Esophagus muscularis mucosa (tissue), 4 donors: ENCODE results near the gene MLC1. TPM values are rescaled to one million over a fixed set of nuclear protein-coding genes. Genes with fewer than 3 reads are reported as not detected.

ENCODE experiments used
- DNase-seq: peaks from one replicate; pipeline ENCODE4 v3.0.0-alpha.2; 2017; ENCODE audit errors: extremely low spot score
- H3K27ac ChIP-seq, 4 donors: fragments of 200-600 bp; sonication (generic); replicated peaks in 1 of 4; 1 replicate in 3 of 4; 2 replicates in 1 of 4; pipeline ENCODE4 v1.5.1; 2016 to 2019; ENCODE audit warnings: mild to moderate bottlenecking in 1 of 4
- H3K27me3 ChIP-seq, 4 donors: fragments of 200-600 bp; sonication (generic); one replicate each; pipeline versions ENCODE4 v1.5.1 to v1.6.0; 2016 to 2019
- H3K36me3 ChIP-seq, 4 donors: fragments of 200-600 bp; sonication (generic); one replicate each; pipeline ENCODE4 v1.5.1; 2016 to 2019
- H3K4me1 ChIP-seq, 4 donors: fragments of 200-600 bp; sonication (generic); one replicate each; pipeline ENCODE4 v1.5.1; 2016 to 2019
- H3K4me3 ChIP-seq, 4 donors: fragments of 200-600 bp; sonication (generic); 1 replicate in 2 of 4; 2 replicates in 2 of 4; pipeline ENCODE4 v1.5.1; 2016 to 2019; ENCODE audit warnings: mild to moderate bottlenecking in 4 of 4, moderate library complexity in 1 of 4
- H3K9me3 ChIP-seq, 4 donors: fragments of 200-600 bp; sonication (generic); 1 replicate in 3 of 4; 2 replicates in 1 of 4; pipeline ENCODE4 v1.5.1; 2016 to 2019
- EP300 ChIP-seq: sonication (generic); formaldehyde crosslinking; IDR thresholded peaks from one replicate; pipeline ENCODE4 v1.6.1; 2017; ENCODE audit warnings: antibody characterized with exemption
- POLR2A ChIP-seq: fragments of 450-650 bp; IDR thresholded peaks from one replicate; pipeline ENCODE4 v1.6.1; 2017; ENCODE audit warnings: antibody characterized with exemption, moderate library complexity, mild to moderate bottlenecking, low read depth
- POLR2AphosphoS5 ChIP-seq, 2 donors: sonication (generic); formaldehyde crosslinking; IDR thresholded peaks; one replicate each; pipeline ENCODE4 v1.6.1; 2017; ENCODE audit warnings: antibody characterized with exemption in 2 of 2
- WGBS: methylation state at CpG from one replicate; pipeline ENCODE4 v1.1.5; 2018; 5-methylcytosine and 5-hydroxymethylcytosine counted together
- intact Hi-C: fragments of 100-400 bp; cut with DNase I; formaldehyde crosslinking; loops from one replicate; pipeline ENCODE4 v1.15.1; 2023
- total RNA-seq, 4 donors: library from RNA; depleted of rRNA; stranded (reverse); fragments of >200 nt; gene quantifications; one replicate each; pipeline versions ENCODE4 v1.1.0 to v1.2.1, GENCODE V29; 2016
- TF ChIP-seq, protein P1 (sequence below), 3 experiments: fragments of 200-600 bp in 2 of 3; fragments of 450-650 bp in 1 of 3; sonication (generic) in 2 of 3; IDR thresholded peaks; one replicate each; pipeline ENCODE4 v1.5.1; 2017 to 2019; ENCODE audit warnings: antibody characterized with exemption in 3 of 3, mild to moderate bottlenecking in 2 of 3, moderate library complexity in 1 of 3

MLC1 gene
- total RNA-seq, 4 donors from 2014 or later = 0.13 to 0.17 (median 0.17) TPM; not detected in 1

DNA sequence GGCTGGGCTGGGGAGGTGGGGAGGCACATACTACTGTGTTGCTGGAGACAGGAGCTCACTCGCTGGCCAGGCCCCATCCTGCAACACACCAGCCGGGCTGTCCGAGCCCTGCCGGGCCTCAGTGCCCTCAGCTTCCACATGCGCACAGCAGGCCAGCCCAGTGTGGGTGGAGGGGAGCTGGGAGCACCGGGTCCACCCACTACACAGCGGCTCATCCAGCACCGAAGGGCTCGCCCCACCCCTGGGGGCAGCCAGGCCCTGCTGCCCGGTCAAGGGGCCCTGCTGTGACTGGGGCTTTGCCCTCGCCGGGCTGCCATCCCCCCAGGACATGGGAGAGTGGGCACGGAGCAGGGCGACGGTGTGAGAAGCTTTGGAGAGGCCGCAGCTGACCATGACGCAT, 36.4 kb downstream of the MLC1 start:
- Histone ChIP-seq H3K9me3 (peaks cover 0 to 16% (median 11%) of the 10 kb centered on the region in 4 donors), H3K27me3 (peaks cover 0 to 64% (median 4%) of the 10 kb centered on the region in 4 donors), H3K27ac (no peak overlapping the region), H3K4me1 (no peaks in the 10 kb centered on the region), H3K4me3 (no peak overlapping the region), H3K36me3 (no peaks in the 10 kb centered on the region)
- intact Hi-C loops = no loop called here
- no peak for DNase-seq
- no peak for TF ChIP-seq EP300
- no peak for TF ChIP-seq POLR2A
- TF ChIP-seq POLR2AphosphoS5 (IDR thresholded peaks at IDR 0.05) = no peak
- TF ChIP-seq, protein P1, sequence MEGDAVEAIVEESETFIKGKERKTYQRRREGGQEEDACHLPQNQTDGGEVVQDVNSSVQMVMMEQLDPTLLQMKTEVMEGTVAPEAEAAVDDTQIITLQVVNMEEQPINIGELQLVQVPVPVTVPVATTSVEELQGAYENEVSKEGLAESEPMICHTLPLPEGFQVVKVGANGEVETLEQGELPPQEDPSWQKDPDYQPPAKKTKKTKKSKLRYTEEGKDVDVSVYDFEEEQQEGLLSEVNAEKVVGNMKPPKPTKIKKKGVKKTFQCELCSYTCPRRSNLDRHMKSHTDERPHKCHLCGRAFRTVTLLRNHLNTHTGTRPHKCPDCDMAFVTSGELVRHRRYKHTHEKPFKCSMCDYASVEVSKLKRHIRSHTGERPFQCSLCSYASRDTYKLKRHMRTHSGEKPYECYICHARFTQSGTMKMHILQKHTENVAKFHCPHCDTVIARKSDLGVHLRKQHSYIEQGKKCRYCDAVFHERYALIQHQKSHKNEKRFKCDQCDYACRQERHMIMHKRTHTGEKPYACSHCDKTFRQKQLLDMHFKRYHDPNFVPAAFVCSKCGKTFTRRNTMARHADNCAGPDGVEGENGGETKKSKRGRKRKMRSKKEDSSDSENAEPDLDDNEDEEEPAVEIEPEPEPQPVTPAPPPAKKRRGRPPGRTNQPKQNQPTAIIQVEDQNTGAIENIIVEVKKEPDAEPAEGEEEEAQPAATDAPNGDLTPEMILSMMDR (IDR thresholded peaks at IDR 0.05) = no peak
- 79% methylated on average over 14 of the region's 17 CpGs for WGBS

DNA sequence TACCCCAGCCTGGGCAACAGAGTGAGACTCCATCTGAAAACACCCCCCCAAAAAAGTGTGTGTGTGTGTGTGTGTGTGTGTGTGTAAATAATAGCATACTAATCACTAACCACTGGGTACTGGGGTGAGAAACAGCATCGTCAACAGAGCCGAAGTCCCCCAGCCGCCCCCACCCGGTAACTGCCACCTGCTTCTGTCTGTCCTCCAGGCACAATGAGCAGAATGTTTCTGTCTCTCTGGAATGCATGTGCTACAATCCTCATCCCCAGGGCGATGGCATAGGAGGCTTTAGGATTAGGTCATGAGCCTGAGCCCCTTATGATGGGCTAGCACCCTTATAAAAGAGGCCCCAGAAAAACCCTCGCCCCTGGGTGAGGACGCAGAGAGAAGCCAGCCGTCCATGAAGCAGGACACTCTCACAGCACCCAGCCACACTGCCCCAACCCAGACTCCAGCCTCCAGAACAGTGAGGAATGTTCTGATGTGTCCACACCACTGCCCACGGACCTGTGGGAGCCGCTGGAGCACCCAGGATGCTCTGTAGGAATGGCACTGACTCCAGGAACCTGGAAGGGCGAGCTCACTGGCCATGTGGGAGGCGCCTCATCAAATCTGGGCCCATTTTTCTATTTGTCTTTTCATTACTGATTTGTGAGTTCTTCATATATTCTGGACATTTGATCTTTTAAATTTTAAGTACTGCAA, 37.0 kb downstream of the MLC1 start:
- no peak overlapping the region for H3K27ac ChIP-seq
- H3K36me3 ChIP-seq = no peaks in the 10 kb centered on the region
- TF ChIP-seq EP300 (no peak), POLR2A (no peak), POLR2AphosphoS5 (IDR thresholded peaks at IDR 0.05) (no peak)
- TF ChIP-seq, protein P1 (IDR thresholded peaks at IDR 0.05) = no peak
- 84% methylated on average over 10 of the region's 12 CpGs for WGBS
- H3K4me3 ChIP-seq = no peak overlapping the region
- H3K27me3 ChIP-seq = peaks cover 0 to 64% (median 5%) of the 10 kb centered on the region in 4 donors
- H3K9me3 ChIP-seq = peaks cover 0 to 10% (median 5%) of the 10 kb centered on the region in 4 donors
- no peak for DNase-seq
- intact Hi-C loops = no loop called here
- H3K4me1 ChIP-seq = no peaks in the 10 kb centered on the region

DNA sequence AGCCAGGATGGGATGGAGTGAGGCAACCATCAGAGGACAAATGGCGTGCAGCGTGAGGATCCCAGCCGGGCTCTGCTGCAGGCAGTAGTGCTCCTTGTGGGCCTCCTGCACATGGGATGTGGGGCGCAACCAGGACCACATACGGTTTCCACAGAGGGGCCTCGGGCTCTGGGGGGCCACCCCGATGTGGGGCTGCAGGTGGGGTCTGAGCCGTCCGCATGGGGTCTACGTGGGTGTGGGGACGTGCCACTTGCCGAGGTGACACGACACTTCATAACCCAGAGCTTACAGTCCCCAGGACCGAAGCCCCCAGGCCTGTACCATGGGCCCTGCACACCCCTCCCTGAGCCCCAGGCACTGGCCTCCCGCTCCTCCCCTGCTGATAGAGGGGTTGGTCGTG, 37.9 kb downstream of the MLC1 start:
- DNase-seq = no peak
- Histone ChIP-seq H3K27ac (no peak overlapping the region), H3K4me3 (no peak overlapping the region), H3K4me1 (no peaks in the 10 kb centered on the region), H3K27me3 (peaks cover 0 to 71% (median 5%) of the 10 kb centered on the region in 4 donors), H3K36me3 (no peaks in the 10 kb centered on the region), H3K9me3 (peaks cover 0 to 2% (median 0%) of the 10 kb centered on the region in 4 donors)
- TF ChIP-seq POLR2AphosphoS5 (IDR thresholded peaks at IDR 0.05) (no peak), EP300 (no peak), POLR2A (no peak)
- TF ChIP-seq, protein P1 (IDR thresholded peaks at IDR 0.05) = no peak
- WGBS = 81% methylated on average over 11 of the region's 16 CpGs
- intact Hi-C loops = no loop called here

DNA sequence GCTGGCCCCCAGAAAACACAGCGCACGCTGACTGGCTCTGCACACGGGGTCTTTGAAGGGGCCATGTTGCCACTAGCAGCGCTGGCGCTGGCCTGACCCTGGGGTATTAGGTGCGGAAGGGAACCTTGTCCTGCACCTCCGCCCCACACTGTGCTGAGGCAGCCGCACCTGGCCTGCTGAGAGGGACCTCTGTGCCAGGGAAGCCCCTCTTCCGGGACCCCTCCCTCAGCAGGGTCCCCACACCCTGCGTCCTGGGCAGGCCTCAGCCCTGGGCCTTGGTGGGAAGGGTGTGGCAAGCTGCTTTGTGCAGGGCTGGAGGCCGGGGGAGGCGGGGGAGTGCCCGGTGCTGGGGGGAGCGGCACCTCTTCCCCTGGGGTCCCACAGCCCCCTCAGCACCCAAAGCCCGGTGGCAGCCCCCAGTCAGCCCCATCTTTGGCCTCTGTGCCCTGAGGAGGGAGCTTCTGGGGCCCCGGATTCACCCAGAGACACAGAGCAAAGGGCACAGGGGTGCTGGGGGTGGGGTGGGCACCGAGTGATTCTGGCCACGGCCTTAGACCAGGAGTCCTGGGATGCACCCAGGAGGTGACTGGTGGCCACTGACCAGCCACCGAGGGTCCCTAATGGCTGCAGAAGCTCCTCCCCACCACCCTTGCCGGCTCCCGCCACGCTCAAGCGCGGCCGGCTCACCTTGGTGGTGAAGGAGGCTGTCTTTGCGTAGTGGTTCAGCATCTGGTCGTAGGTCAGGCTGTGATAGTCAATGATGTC, 38.6 kb downstream of the MLC1 start:
- WGBS = 92% methylated on average over 11 of the region's 27 CpGs
- H3K4me3 ChIP-seq = no peak overlapping the region
- H3K27me3 ChIP-seq = peaks cover 0 to 77% (median 5%) of the 10 kb centered on the region in 4 donors
- H3K36me3 ChIP-seq = no peaks in the 10 kb centered on the region
- no peak for TF ChIP-seq EP300
- TF ChIP-seq, protein P1 (IDR thresholded peaks at IDR 0.05) = no peak
- TF ChIP-seq POLR2AphosphoS5 (IDR thresholded peaks at IDR 0.05) = no peak
- no peak for TF ChIP-seq POLR2A
- no peaks in the 10 kb centered on the region for H3K9me3 ChIP-seq
- H3K27ac ChIP-seq = no peak overlapping the region
- intact Hi-C loops = no loop called here
- H3K4me1 ChIP-seq = no peaks in the 10 kb centered on the region
- DNase-seq = no peak
